ENCODE data around the gene TOB1. TPM values are rescaled to one million over a fixed set of nuclear protein-coding genes. Genes with fewer than 3 reads are reported as not detected.

The TOB1 gene
- total and polyA plus RNA-seq, 10 donors, result 6.3 to 42.3 (median 23.1) TPM

DNA sequence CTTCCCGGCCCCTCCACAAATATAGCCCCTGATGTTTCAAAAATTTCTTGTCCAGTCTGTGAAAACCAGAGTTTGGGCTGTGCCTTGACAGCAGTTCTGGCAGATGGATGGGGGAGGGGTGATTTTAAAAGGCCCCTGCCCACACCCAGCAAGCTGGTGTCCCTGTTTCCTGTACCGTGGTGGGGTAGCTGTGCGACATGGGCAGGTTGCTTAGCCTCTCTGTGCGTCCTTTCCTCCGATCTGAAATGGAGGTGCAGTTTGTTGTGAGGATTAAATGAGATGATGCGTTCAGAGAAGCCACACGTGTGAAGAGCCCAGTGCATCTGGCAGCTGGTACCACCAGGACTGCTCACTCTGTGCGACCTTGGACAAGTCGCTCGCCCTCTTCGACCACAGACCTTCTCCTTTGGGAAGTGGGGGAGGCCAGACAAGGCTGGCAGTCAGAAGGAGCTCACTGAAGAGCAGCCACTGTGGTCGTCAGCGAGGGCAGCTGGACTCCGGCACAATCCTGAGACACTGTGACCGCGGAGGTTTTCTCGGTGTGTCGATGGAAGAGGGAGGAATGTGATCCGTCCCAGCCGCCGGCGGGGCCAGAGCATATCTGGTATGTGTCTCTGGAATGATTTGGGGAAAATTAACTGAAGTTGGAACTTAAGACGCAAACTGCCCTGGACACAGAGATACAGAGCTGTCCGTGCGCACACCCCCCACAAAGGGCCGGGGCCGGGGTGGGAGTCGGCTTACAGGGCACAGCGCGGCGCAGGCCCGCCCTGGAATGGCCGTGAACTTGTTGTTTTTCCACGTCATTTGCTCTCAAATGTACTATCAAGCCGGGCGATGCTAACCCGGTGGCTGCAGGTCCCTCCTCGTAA lies 31.5 kb downstream of the TOB1 start:
- Histone ChIP-seq H3K4me1 (peaks cover 0 to 6% (median 0%) of the 10 kb centered on the region in 6 donors), H3K4me3 (peak overlapping the region in 2 of 8 donors; percentile 18 to 36), H3K36me3 (no peaks in the 10 kb centered on the region), H3K9me3 (no peaks in the 10 kb centered on the region), H3K27ac (no peak overlapping the region), H3K27me3 (replicated peaks in 1 of 7) (peaks cover 0 to 33% (median 0%) of the 10 kb centered on the region in 7 donors)
- no peak for TF ChIP-seq POLR2A (IDR thresholded peaks at IDR 0.05)
- TF ChIP-seq CTCF (IDR thresholded peaks at IDR 0.05 in 8 of 11, conservative IDR thresholded peaks at IDR 0.05 in 3 of 11), result no peak
- no peak for TF ChIP-seq POLR2AphosphoS5 (IDR thresholded peaks at IDR 0.05)
- intact Hi-C loops (cut with DNase I; ENCODE audit: low total_unique reads), result no loop called here
- WGBS, 5 donors, result 57 to 80% (median 68%) methylated on average over 36 to 38 of the region's 38 CpGs
- DNase-seq, result no peak

GRCh38 chr17:50833510-50834428 lies 32.4 kb downstream of the TOB1 start:
- intact Hi-C loops (cut with DNase I; ENCODE audit: low total_unique reads), result no loop called here
- H3K36me3 ChIP-seq, result no peaks in the 10 kb centered on the region
- H3K4me1 ChIP-seq, result peaks cover 0 to 6% (median 0%) of the 10 kb centered on the region in 6 donors
- H3K27me3 ChIP-seq (replicated peaks in 1 of 7), result peaks cover 0 to 33% (median 0%) of the 10 kb centered on the region in 7 donors
- no peak overlapping the region for H3K27ac ChIP-seq
- no peak for DNase-seq
- TF ChIP-seq CTCF (IDR thresholded peaks at IDR 0.05 in 8 of 11, conservative IDR thresholded peaks at IDR 0.05 in 3 of 11) (no peak), POLR2A (IDR thresholded peaks at IDR 0.05) (no peak), POLR2AphosphoS5 (IDR thresholded peaks at IDR 0.05) (no peak)
- 90 to 94% (median 92%) methylated on average over 36 to 38 of the region's 38 CpGs for WGBS, 5 donors
- H3K9me3 ChIP-seq, result no peaks in the 10 kb centered on the region
- H3K4me3 ChIP-seq, result no peak overlapping the region

- DNase-seq, result no peak
- Histone ChIP-seq H3K4me3 (no peak overlapping the region), H3K27ac (no peak overlapping the region), H3K4me1 (peaks cover 0 to 6% (median 0%) of the 10 kb centered on the region in 6 donors), H3K9me3 (no peaks in the 10 kb centered on the region), H3K27me3 (replicated peaks in 1 of 7) (peaks cover 0 to 33% (median 0%) of the 10 kb centered on the region in 7 donors), H3K36me3 (no peaks in the 10 kb centered on the region)
- intact Hi-C loops (cut with DNase I; ENCODE audit: low total_unique reads), result no loop called here
- WGBS, 5 donors, result 80 to 92% (median 85%) methylated on average over 8 to 13 of the region's 13 CpGs
- no peak for TF ChIP-seq POLR2AphosphoS5 (IDR thresholded peaks at IDR 0.05)
These were observed 33.2 kb downstream of the TOB1 start for GRCh38 chr17:50832864-50833381.

- intact Hi-C loops (cut with DNase I; ENCODE audit: low total_unique reads), result no loop called here
- TF ChIP-seq POLR2AphosphoS5 (IDR thresholded peaks at IDR 0.05) (no peak), POLR2A (IDR thresholded peaks at IDR 0.05) (no peak), CTCF (IDR thresholded peaks at IDR 0.05 in 8 of 11, conservative IDR thresholded peaks at IDR 0.05 in 3 of 11) (no peak)
- Histone ChIP-seq H3K4me1 (peaks cover 0 to 6% (median 0%) of the 10 kb centered on the region in 6 donors), H3K36me3 (no peaks in the 10 kb centered on the region), H3K27me3 (replicated peaks in 1 of 7) (peaks cover 0 to 33% (median 0%) of the 10 kb centered on the region in 7 donors), H3K9me3 (no peaks in the 10 kb centered on the region), H3K4me3 (no peak overlapping the region), H3K27ac (no peak overlapping the region)
- WGBS, 5 donors, result 83 to 89% (median 87%) methylated on average over 11 to 12 of the region's 12 CpGs
- DNase-seq, result no peak
These were observed 33.8 kb downstream of the TOB1 start for GRCh38 chr17:50832267-50832863.

All from spleen (tissue), 11 donors.